Panc1 (cell line): ENCODE measurements around the gene TIMM17A. TPM values are rescaled to one million over a fixed set of nuclear protein-coding genes. Genes with fewer than 3 reads are reported as not detected.

Source experiments
- ATAC-seq: fragments of 200-7000 bp; cut with Tn5 transposase; 2 replicates; pipeline ENCODE4 v1.9.1; 2020; ENCODE audit warnings: mild to moderate bottlenecking, moderate library complexity
- BruUV-seq: library from RNA; stranded (reverse); fragments of 400-500 nt; replicated peaks from 2 replicates; lab custom pipeline; 2021; lab: Mats Ljungman, UMichigan
- CTCF ChIA-PET: fragments of 300-600 bp; sonication (Branson Sonifier 250); formaldehyde crosslinking; loops from one replicate; lab custom pipeline; 2022; ENCODE audit warnings: antibody characterized with exemption; lab: Charles Lee
- POLR2A ChIA-PET: fragments of 300-600 bp; sonication (Branson Sonifier 250); formaldehyde crosslinking; loops from one replicate; lab custom pipeline; 2022; ENCODE audit warnings: antibody characterized with exemption; lab: Charles Lee
- DNase-seq: peaks from one replicate; pipeline ENCODE4 v3.0.0-alpha.2; 2010; ENCODE audit warnings: low read depth, low spot score
- H3K27ac ChIP-seq: 2 replicates; pipeline ENCODE4 v1.5.1; 2011; ENCODE audit warnings: mild to moderate bottlenecking, low read length, inconsistent platforms
- H3K27me3 ChIP-seq: fragments of 200-500 bp; sonication (Bioruptor generic); 2 replicates; pipeline ENCODE4 v1.6.0; 2014; ENCODE audit warnings: low read length, inconsistent platforms; ENCODE audit not compliant: control insufficient read depth, insufficient read depth
- H3K36me3 ChIP-seq: fragments of 200-500 bp; sonication (Bioruptor generic); 2 replicates; pipeline ENCODE4 v1.5.1; 2014; ENCODE audit warnings: inconsistent platforms, mild to moderate bottlenecking, low read length, moderate library complexity; ENCODE audit not compliant: control insufficient read depth, insufficient read depth
- H3K4me1 ChIP-seq: 2 replicates; pipeline ENCODE4 v1.5.1; 2011; ENCODE audit warnings: inconsistent platforms, mild to moderate bottlenecking, low read length, moderate library complexity; ENCODE audit not compliant: control insufficient read depth, insufficient read depth
- H3K4me3 ChIP-seq, 2 experiments: 2 replicates each; pipeline ENCODE4 v1.5.1; 2011 to 2012; ENCODE audit warnings: low read depth in 2 of 2, low read length in 2 of 2, mild to moderate bottlenecking in 2 of 2, inconsistent platforms in 1 of 2, moderate library complexity in 1 of 2
- H3K9me3 ChIP-seq: fragments of 200-500 bp; sonication (Bioruptor generic); 2 replicates; pipeline ENCODE4 v1.5.1; 2014; ENCODE audit warnings: low read depth, mild to moderate bottlenecking, inconsistent platforms, low read length, moderate library complexity; ENCODE audit not compliant: control insufficient read depth, insufficient read depth
- CTCF ChIP-seq: fragments of 450-650 bp; IDR thresholded peaks from 2 replicates; pipeline ENCODE4 v1.5.1; 2017; ENCODE audit warnings: mild to moderate bottlenecking
- POLR2AphosphoS5 ChIP-seq: IDR thresholded peaks from 2 replicates; pipeline ENCODE4 v1.6.1; 2012; ENCODE audit warnings: mild to moderate bottlenecking, low read depth, low read length, moderate library complexity
- REST ChIP-seq, 2 experiments: IDR thresholded peaks; 2 replicates each; pipeline ENCODE4 v1.6.1; 2011 to 2012; ENCODE audit warnings: low read depth in 2 of 2, control low read depth in 1 of 2, low read length in 1 of 2, mild to moderate bottlenecking in 1 of 2, moderate library complexity in 1 of 2; ENCODE audit not compliant: insufficient read depth in 1 of 2
- SIN3A ChIP-seq: IDR thresholded peaks from 2 replicates; pipeline ENCODE4 v1.6.1; 2012; ENCODE audit warnings: low read depth, mild to moderate bottlenecking, low read length, moderate library complexity, borderline replicate concordance; ENCODE audit not compliant: insufficient read depth
- TCF7L2 ChIP-seq: IDR thresholded peaks from 2 replicates; pipeline ENCODE4 v1.6.1; 2011; ENCODE audit warnings: mild to moderate bottlenecking, low read depth, low read length, inconsistent platforms
- in situ Hi-C: cut with HindIII; loops from 2 replicates; pipeline ENCODE4 v1.10.0; 2016; ENCODE audit warnings: low sequenced_read_pairs, low pct_unique_long_range_greater_than_20kb
- intact Hi-C: fragments of 100-400 bp; cut with micrococcal nuclease; formaldehyde crosslinking; loops from one replicate; pipeline ENCODE4 v1.10.0; 2022; ENCODE audit not compliant: unreplicated experiment
- total RNA-seq: library from RNA; stranded (reverse); gene quantifications from one replicate; pipeline ENCODE4 v1.2.1, GENCODE V29; 2021; ENCODE audit not compliant: unreplicated experiment

Gene TIMM17A
- total RNA-seq, 1 experiment from 2014 or later, result 118 TPM

GRCh38 chr1:201907621-201908020, 47.7 kb upstream of the TIMM17A start:
- TF ChIP-seq TCF7L2 (no peak), SIN3A (no peak), POLR2AphosphoS5 (no peak), REST (IDR thresholded peaks at IDR 0.05; ENCODE audit: insufficient read depth in 1 of 2, low read depth in 2 of 2, low read length in 1 of 2) (no peak), CTCF (no peak)
- no peak for DNase-seq
- no peak overlapping the region for H3K27ac ChIP-seq
- in situ Hi-C loops, result no loop called here
- POLR2A ChIA-PET, result no interaction called here
- no peaks in the 10 kb centered on the region for H3K4me1 ChIP-seq
- CTCF ChIA-PET, result interaction anchor here (1.4 kb wide), 1 partner anchor 11 kb away, joined by 3 read pairs; no protein-coding TSS in a partner anchor
- no peaks in the 10 kb centered on the region for H3K36me3 ChIP-seq
- H3K4me3 ChIP-seq, result no peak overlapping the region
- no peaks in the 10 kb centered on the region for H3K9me3 ChIP-seq
- ATAC-seq, result no peak
- no TSS peak for BruUV-seq
- intact Hi-C loops, result no loop called here
- no peaks in the 10 kb centered on the region for H3K27me3 ChIP-seq

- ATAC-seq (no peak), DNase-seq (no peak)
- in situ Hi-C loops, result no loop called here
- Histone ChIP-seq H3K4me3 (no peak overlapping the region), H3K27ac (no peak overlapping the region), H3K4me1 (no peaks in the 10 kb centered on the region), H3K36me3 (no peaks in the 10 kb centered on the region), H3K27me3 (no peaks in the 10 kb centered on the region), H3K9me3 (no peaks in the 10 kb centered on the region)
- POLR2A ChIA-PET, result no interaction called here
- intact Hi-C loops, result no loop called here
- no peak for TF ChIP-seq TCF7L2
- TF ChIP-seq CTCF, result no peak
- no peak for TF ChIP-seq POLR2AphosphoS5
- no peak for TF ChIP-seq SIN3A
- no peak for TF ChIP-seq REST (IDR thresholded peaks at IDR 0.05; ENCODE audit: insufficient read depth in 1 of 2, low read depth in 2 of 2, low read length in 1 of 2)
- CTCF ChIA-PET, result interaction anchor here (0.6 to 1.5 kb wide), 2 partner anchors 16 to 464 kb away, joined by 3 to 6 read pairs; no protein-coding TSS in a partner anchor
- no TSS peak for BruUV-seq
Measured at GRCh38 chr1:201911826-201912571, 43.3 kb upstream of the TIMM17A start.
